Astrocyte (in vitro differentiated cells and primary cell): ENCODE data around the gene IL17B.

Source experiments
- CTCF ChIP-seq: IDR thresholded peaks from 2 replicates; pipeline ENCODE4 v1.5.1; 2011; ENCODE audit warnings: low read depth, mild to moderate bottlenecking, inconsistent platforms, low read length, moderate library complexity; ENCODE audit not compliant: insufficient read depth
- EZH2 ChIP-seq: IDR thresholded peaks from 2 replicates; pipeline ENCODE4 v1.6.1; 2012; ENCODE audit warnings: mild to moderate bottlenecking, low read length, inconsistent platforms; ENCODE audit not compliant: insufficient read depth

GRCh38 chr5:149421372-149421685 lies 42.2 kb upstream of the IL17B start:
- no peak for TF ChIP-seq CTCF
- no peak for TF ChIP-seq EZH2
